Osteoblast (primary cell): ENCODE measurements around the gene HAUS7. TPM values are rescaled to one million over a fixed set of nuclear protein-coding genes. Genes with fewer than 3 reads are reported as not detected.
A peak's percentile ranks its signal among the peaks of the same experiment; 100 is the strongest.

Experiments used
- DNase-seq: peaks from one replicate; pipeline ENCODE4 v3.0.0; 2011; ENCODE audit warnings: low spot score, mixed read lengths; ENCODE audit not compliant: insufficient read length; ENCODE audit errors: missing footprints
- H2AFZ ChIP-seq: 2 replicates; pipeline ENCODE4 v1.6.0; 2011; ENCODE audit warnings: mild to moderate bottlenecking, low read length
- H3K27ac ChIP-seq: 2 replicates; pipeline ENCODE4 v1.5.1; 2011; ENCODE audit warnings: mild to moderate bottlenecking, low read depth, low read length, moderate library complexity
- H3K27me3 ChIP-seq: 2 replicates; pipeline ENCODE4 v1.6.0; 2012; ENCODE audit warnings: mild to moderate bottlenecking, control low read depth, inconsistent platforms, low read length, moderate library complexity; ENCODE audit not compliant: insufficient read depth
- H3K36me3 ChIP-seq: 2 replicates; pipeline ENCODE4 v1.5.1; 2011; ENCODE audit warnings: mild to moderate bottlenecking, low read length, control low read depth, moderate library complexity; ENCODE audit not compliant: insufficient read depth
- H3K4me1 ChIP-seq: 2 replicates; pipeline ENCODE4 v1.5.1; 2011; ENCODE audit warnings: mild to moderate bottlenecking, low read length, control low read depth, moderate library complexity; ENCODE audit not compliant: insufficient read depth
- H3K4me2 ChIP-seq: 2 replicates; pipeline ENCODE4 v1.6.0; 2011; ENCODE audit warnings: mild to moderate bottlenecking, low read length; ENCODE audit not compliant: insufficient read depth
- H3K4me3 ChIP-seq: fragments of 200-600 bp; sonication (generic); 3 replicates; pipeline ENCODE4 v1.5.1; 2012; ENCODE audit warnings: mild to moderate bottlenecking, low read length, inconsistent platforms; ENCODE audit not compliant: insufficient read depth
- H3K79me2 ChIP-seq: 2 replicates; pipeline ENCODE4 v1.6.0; 2012; ENCODE audit warnings: mild to moderate bottlenecking, low read length, control low read depth, inconsistent platforms; ENCODE audit not compliant: insufficient read depth
- H3K9me3 ChIP-seq: 2 replicates; pipeline ENCODE4 v1.5.1; 2011; ENCODE audit warnings: low read depth, low read length, control low read depth
- H4K20me1 ChIP-seq: 2 replicates; pipeline ENCODE4 v1.6.0; 2012; ENCODE audit warnings: mild to moderate bottlenecking, low read length, control low read depth; ENCODE audit not compliant: insufficient read depth
- CTCF ChIP-seq: IDR thresholded peaks from 2 replicates; pipeline ENCODE4 v1.5.1; 2011; ENCODE audit warnings: mild to moderate bottlenecking, low read depth, low read length, moderate library complexity; ENCODE audit errors: extremely low read depth
- total RNA-seq: library from RNA; depleted of rRNA; stranded (reverse); fragments of >200 nt; gene quantifications from 2 replicates; pipeline ENCODE4 v1.2.3, GENCODE V29; 2012

HAUS7 gene
- total RNA-seq, 1 donor = 14.1 TPM

GRCh38 chrX:153517423-153517822 lies 47.0 kb upstream of the HAUS7 start, which contains the start of gene ATP2B3:
Gene ATP2B3, plus strand, starts transcription at chrX:153517642. Its CDS starts 18,606 bp downstream, at chrX:153536248.
- Histone ChIP-seq H3K4me2 (no peak within 1 kb of the TSS), H3K79me2 (no peaks in the 10 kb centered on the region), H4K20me1 (peaks cover 6% of the 10 kb centered on the region), H3K9me3 (no peaks in the 10 kb centered on the region), H2AFZ (no peak within 1 kb of the TSS), H3K27ac (no peak within 1 kb of the TSS), H3K4me3 (no peak within 1 kb of the TSS), H3K27me3 (peaks cover 28% of the 10 kb centered on the region), H3K4me1 (peaks cover 17% of the 10 kb centered on the region), H3K36me3 (no peaks in the 10 kb centered on the region)
- DNase-seq = no peak
- no peak for TF ChIP-seq CTCF

DNA sequence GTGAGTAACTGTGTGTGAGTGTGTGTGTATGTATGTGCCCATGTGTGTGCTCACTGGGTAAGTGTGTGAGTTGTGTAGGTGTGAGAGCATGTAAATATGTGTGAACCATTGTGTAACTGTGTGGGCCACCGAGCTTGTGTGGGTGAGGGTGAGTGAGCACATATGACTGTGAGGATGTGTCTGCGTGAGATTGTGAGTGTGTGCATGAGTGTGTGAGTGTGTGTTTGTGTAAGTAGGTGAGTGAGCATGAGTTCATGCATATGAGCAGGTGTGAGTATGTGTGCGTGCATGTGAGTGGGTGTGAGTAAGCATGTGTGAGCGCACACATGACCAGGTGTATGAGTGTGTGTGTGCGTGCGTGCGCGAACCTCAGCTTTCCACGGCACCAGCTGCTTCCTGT lies 45.7 kb upstream of the HAUS7 start:
- H3K4me3 ChIP-seq = no peak overlapping the region
- H3K27ac ChIP-seq = no peak overlapping the region
- no peak overlapping the region for H2AFZ ChIP-seq
- H3K36me3 ChIP-seq = no peaks in the 10 kb centered on the region
- DNase-seq = peak; percentile 85
- TF ChIP-seq CTCF = no peak
- H3K4me2 ChIP-seq = no peak overlapping the region
- no peaks in the 10 kb centered on the region for H3K9me3 ChIP-seq
- peaks cover 28% of the 10 kb centered on the region for H3K27me3 ChIP-seq
- no peaks in the 10 kb centered on the region for H3K79me2 ChIP-seq
- peaks cover 13% of the 10 kb centered on the region for H4K20me1 ChIP-seq
- H3K4me1 ChIP-seq = peaks cover 11% of the 10 kb centered on the region

- Histone ChIP-seq H3K27ac (no peak overlapping the region), H3K36me3 (no peaks in the 10 kb centered on the region), H3K27me3 (peaks cover 28% of the 10 kb centered on the region), H3K9me3 (no peaks in the 10 kb centered on the region), H3K4me1 (peaks cover 4% of the 10 kb centered on the region), H2AFZ (no peak overlapping the region), H3K4me2 (no peak overlapping the region), H4K20me1 (peaks cover 16% of the 10 kb centered on the region), H3K4me3 (no peak overlapping the region), H3K79me2 (no peaks in the 10 kb centered on the region)
- DNase-seq = no peak
- TF ChIP-seq CTCF = no peak
Measured at GRCh38 chrX:153515435-153515834, 45.1 kb upstream of the HAUS7 start.

DNA sequence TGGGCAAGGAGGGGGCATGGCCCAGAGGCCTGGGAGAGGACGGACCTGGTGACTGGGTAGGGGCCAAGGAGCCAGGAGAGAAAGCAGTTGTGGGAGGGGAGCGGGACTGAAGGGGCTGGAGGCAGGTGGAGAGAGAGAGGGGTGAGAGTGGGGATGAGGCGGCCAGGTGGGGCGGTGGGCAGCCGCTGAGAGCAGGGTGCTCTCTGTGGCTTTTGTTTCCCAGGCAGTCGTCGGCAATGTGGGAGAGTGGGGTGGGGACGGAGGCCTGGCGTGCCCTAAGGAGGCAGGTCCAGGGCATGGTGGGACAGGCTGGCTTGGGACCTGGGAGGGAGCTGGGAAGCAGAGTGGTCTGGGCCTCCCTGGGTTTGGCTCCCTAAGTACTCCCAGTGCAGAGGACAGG lies 43.9 kb upstream of the HAUS7 start:
- H3K27me3 ChIP-seq = peaks cover 25% of the 10 kb centered on the region
- H3K4me2 ChIP-seq = no peak overlapping the region
- H3K4me1 ChIP-seq = no peaks in the 10 kb centered on the region
- TF ChIP-seq CTCF = no peak
- H2AFZ ChIP-seq = no peak overlapping the region
- no peaks in the 10 kb centered on the region for H3K36me3 ChIP-seq
- H3K4me3 ChIP-seq = no peak overlapping the region
- peaks cover 20% of the 10 kb centered on the region for H4K20me1 ChIP-seq
- no peak for DNase-seq
- H3K27ac ChIP-seq = no peak overlapping the region
- no peaks in the 10 kb centered on the region for H3K9me3 ChIP-seq
- H3K79me2 ChIP-seq = no peaks in the 10 kb centered on the region
